Measurements from ENCODE around the gene SLC7A5.
"Not testable (repeated sequence)": the region's sequence is repeated elsewhere in the genome, so short reads cannot be mapped to it uniquely, and the experiment has no call there.

SLC7A5 gene

GRCh38 chr16:87862597-87863326, 6.5 kb downstream of the SLC7A5 start:
- in situ Hi-C loops (cut with MboI; ENCODE audit: low sequenced_read_pairs): not testable (repeated sequence)

GRCh38 chr16:87861300-87862099, 7.8 kb downstream of the SLC7A5 start:
- in situ Hi-C loops (cut with MboI; ENCODE audit: low sequenced_read_pairs): not testable (repeated sequence)

GRCh38 chr16:87860553-87861299, 8.6 kb downstream of the SLC7A5 start:
- in situ Hi-C loops (cut with MboI; ENCODE audit: low sequenced_read_pairs): no loop called here

GRCh38 chr16:87858151-87858993, 10.9 kb downstream of the SLC7A5 start:
- in situ Hi-C loops (cut with MboI; ENCODE audit: low sequenced_read_pairs): not testable (repeated sequence)

GRCh38 chr16:87856791-87857228, 12.5 kb downstream of the SLC7A5 start:
- in situ Hi-C loops (cut with MboI; ENCODE audit: low sequenced_read_pairs): no loop called here

GRCh38 chr16:87855852-87856715, 13.2 kb downstream of the SLC7A5 start:
- in situ Hi-C loops (cut with MboI; ENCODE audit: low sequenced_read_pairs): no loop called here

- in situ Hi-C loops (cut with MboI; ENCODE audit: low sequenced_read_pairs): no loop called here
Measured at GRCh38 chr16:87854907-87855683, 14.2 kb downstream of the SLC7A5 start.

- in situ Hi-C loops (cut with MboI; ENCODE audit: low sequenced_read_pairs): no loop called here
Measured at GRCh38 chr16:87854053-87854906, 15.0 kb downstream of the SLC7A5 start.

GRCh38 chr16:87853411-87854052, 15.8 kb downstream of the SLC7A5 start:
- in situ Hi-C loops (cut with MboI; ENCODE audit: low sequenced_read_pairs): no loop called here

- in situ Hi-C loops (cut with MboI; ENCODE audit: low sequenced_read_pairs): no loop called here
Measured at GRCh38 chr16:87851601-87852000, 17.7 kb downstream of the SLC7A5 start.

GRCh38 chr16:87851141-87851587, 18.1 kb downstream of the SLC7A5 start:
- in situ Hi-C loops (cut with MboI; ENCODE audit: low sequenced_read_pairs): no loop called here

- in situ Hi-C loops (cut with MboI; ENCODE audit: low sequenced_read_pairs): no loop called here
Measured at GRCh38 chr16:87850009-87851006, 19.0 kb downstream of the SLC7A5 start.

- in situ Hi-C loops (cut with MboI; ENCODE audit: low sequenced_read_pairs): no loop called here
Measured at GRCh38 chr16:87849419-87850008, 19.8 kb downstream of the SLC7A5 start.

GRCh38 chr16:87848676-87849345, 20.5 kb downstream of the SLC7A5 start:
- in situ Hi-C loops (cut with MboI; ENCODE audit: low sequenced_read_pairs): no loop called here

Measured in HL-60/S4 treated with retinoic acid at 250 ng/mL for 4 days and 3 days (cell line).